ENCODE data around the gene GRIA4.
"Not testable (repeated sequence)": the region's sequence is repeated elsewhere in the genome, so short reads cannot be mapped to it uniquely, and the experiment has no call there.

The GRIA4 gene

DNA sequence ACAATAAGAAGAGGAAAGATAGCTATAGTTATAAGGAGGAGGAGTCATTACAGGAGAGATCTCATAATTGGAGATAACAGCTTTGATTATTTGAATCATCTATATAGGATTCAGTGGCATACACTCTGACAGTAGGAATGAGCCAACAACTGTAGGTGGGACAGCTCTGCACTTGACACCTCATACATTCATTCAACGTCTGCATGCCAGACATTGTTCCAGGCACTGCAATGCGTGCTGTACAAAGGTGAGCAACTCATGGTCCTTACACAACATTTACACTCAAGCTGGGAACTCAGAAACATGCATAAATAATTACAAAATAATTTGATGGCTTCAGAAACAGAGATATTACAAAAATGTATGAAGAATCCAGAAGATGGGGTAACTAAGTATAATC lies 257.9 kb downstream of the GRIA4 start:
- no peak for DNase-seq

- DNase-seq = no peak
Measured at GRCh38 chr11:105868762-105869285, 259.0 kb downstream of the GRIA4 start.

DNA sequence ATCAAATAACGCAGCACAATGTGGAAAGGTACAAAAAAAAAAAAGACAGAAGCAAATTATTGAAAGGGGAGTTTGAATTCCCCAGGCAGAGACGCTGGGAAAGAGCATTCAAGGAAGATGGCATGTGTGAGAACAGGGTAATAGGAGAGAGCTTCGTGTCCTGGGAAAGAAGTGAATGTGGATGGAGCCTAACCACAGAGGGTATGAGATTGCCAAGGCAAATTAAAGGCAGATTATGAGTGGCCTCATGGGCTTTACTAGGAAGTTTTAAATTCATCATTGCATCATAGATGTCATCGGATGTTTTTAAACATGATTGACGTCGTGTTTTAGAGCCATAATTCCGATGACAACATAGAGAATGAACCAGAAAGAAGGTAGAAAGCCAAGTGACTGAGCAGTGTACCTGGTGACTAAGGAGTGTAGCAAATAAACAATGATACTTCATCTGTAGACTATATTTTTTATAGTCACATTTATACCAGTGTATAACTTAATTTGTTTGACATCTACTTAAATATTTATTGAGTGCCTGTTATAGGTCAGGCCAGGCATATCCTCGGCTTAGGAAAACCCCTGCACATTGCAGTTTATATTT lies 260.7 kb downstream of the GRIA4 start:
- DNase-seq = no peak

GRCh38 chr11:105878510-105878909 lies 268.6 kb downstream of the GRIA4 start:
- no peak for DNase-seq

- DNase-seq = not testable (repeated sequence)
Measured at GRCh38 chr11:105878927-105879326, 269.1 kb downstream of the GRIA4 start.

DNA sequence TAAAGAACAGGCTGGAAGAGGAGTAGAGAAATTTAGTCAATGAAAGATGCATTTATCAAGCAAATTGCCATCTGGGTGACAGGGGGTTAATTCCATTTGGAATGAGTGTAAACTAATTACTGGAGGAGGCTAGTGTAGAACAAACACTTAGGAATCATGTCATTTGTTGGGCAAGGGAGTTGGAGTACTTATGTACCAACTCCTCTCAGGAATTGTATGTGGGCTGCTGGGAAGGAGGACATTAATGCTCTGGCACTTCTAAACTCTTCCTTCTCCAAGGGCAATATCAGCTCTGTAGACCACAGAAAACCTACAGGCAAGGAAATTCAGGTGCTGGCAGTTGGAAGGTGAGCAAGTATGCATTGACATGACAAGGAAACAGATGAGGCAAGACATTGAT lies 271.2 kb downstream of the GRIA4 start:
- no peak for DNase-seq

- DNase-seq = no peak
Measured at GRCh38 chr11:105884436-105884835, 274.6 kb downstream of the GRIA4 start.

DNA sequence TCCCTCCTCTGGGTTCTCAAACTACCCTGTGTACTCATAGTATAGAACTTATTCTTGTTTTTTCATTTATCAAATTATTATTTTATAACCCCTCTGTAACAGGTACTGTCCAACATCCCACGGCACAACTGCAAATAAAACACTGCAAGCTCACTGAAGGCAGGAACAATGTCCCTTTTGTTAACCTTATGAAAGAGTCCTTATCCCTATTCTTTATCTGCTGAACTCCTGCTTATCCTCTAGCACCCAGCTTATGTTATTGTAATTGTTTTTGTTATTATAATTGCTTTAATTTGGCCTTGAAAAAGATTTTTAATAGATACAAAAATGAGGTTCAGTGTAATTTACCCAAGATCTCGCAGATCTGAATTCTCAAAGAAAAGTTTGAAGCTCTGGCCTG lies 281.8 kb downstream of the GRIA4 start:
- no peak for DNase-seq

DNA sequence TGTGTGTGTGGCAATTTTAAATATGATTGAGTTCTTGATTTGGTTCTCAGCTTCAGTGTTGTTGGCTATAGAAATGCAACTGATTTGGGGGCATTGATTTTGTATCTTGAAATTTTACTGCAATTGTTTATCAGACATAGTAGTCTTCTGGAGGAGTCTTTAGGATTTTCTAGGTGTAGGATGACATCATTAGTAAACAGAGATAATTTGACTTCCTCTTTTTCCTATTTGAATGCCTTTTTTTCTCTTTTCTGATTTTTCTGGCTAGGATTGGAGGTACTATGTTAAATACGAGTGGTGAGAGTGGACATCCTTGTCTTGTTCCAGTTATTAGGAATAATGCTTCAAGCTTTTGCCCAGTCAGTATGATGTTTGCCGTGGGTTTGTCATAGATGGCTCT lies 287.3 kb downstream of the GRIA4 start:
- DNase-seq = no peak

DNA sequence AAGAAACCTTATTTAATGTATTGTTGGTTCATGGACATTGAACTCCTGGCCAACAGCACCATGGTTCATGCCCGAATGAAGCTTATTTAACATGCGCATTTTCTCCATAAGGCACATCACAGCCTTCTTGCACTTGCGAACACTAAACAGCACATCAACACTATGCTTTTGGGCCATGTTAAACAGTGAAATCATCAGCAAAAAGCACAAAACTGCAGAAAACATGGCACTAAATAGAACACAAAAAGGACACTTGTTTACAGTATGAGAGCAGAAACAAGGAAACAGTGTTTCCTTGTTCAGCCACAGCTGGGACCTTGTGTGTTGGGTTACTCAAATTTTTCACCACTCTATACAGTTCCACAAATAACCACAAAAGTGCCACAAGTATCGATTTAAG lies 289.9 kb downstream of the GRIA4 start:
- DNase-seq = no peak

GRCh38 chr11:105900515-105901035 lies 290.7 kb downstream of the GRIA4 start:
- no peak for DNase-seq

GRCh38 chr11:105903113-105903512 lies 293.2 kb downstream of the GRIA4 start:
- DNase-seq = no peak

- DNase-seq = no peak
Measured at GRCh38 chr11:105906517-105906916, 296.6 kb downstream of the GRIA4 start.

DNA sequence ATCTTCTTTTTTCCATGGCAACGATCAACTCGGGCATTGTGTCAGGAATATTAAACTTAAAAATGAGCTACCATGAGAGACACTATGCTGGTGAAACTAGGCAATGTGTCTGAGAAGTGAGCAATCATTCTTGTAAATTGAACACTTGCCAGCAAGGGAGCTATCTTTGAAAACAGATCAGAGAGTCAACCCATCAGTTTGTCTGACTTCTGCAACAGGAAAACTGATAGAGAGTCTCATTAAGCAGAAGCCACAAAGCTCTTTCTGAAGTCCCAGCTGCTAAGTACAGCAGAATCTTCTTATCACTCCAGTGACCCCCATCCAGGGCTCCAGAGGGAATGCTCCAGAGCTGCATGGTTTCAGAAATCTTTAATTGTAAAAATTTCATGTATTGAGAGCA lies 297.4 kb downstream of the GRIA4 start:
- DNase-seq = no peak

DNA sequence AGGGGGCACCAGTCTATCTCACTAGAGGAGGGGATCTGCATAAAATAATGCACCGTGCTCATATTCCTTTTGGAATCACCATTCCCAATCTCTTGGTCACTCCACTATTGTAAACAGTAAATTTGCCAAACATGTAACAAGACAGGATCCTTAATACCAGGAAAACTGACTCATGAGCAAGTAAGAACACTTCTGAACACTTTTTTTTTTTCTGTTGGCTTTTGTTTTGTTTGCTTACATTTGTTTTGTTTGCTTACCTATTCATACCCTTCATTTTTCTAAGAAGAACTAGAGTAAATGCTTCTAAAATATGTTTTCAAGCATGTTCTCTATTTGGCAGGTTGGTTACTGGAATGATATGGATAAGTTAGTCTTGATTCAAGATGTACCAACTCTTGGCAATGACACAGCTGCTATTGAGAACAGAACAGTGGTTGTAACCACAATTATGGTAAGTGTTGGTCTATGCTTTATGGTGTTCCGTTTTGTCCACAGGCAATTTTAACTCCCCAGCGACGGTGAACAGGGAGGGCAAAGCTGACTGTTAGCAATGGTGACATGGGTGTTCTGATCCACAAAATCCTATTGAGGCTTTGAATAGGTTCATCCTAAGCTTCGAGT lies 300.3 kb downstream of the GRIA4 start:
- no peak for DNase-seq

DNA sequence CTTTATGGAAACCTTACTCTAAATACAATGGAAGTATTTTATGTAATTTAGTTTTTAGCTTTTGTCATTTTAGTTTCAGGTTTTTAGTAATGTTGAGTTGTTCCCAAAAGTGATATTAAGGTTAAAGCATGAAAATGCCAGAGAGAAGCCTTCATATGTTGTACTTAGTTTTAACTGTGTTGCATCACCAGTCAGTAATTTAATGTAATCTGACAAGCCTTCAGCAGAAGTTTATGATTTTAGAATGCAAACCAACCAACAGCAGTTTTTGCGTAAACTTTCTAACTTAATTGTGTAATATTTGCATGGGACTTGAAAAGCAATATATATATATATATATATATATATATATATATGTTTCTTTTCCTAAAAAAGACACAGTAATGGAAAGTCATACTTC lies 301.6 kb downstream of the GRIA4 start:
- no peak for DNase-seq

DNA sequence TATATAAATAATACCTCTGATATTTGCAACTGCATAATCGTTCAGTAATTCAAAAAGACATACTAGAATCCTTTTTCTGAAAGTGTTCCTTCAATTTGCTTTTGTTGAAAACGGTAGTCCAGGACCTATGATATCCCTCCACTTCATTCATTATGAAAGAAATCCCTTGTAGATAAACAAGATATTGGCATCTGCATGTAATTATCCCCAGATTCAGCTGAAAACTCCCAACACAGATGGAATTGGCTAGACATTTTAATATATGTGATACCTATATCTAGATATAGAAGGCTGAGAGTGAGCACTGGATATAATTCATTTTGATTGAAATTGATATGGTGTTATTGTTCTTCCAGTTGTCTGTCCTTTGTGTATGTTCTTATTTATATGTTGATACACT lies 302.8 kb downstream of the GRIA4 start:
- DNase-seq = no peak

DNA sequence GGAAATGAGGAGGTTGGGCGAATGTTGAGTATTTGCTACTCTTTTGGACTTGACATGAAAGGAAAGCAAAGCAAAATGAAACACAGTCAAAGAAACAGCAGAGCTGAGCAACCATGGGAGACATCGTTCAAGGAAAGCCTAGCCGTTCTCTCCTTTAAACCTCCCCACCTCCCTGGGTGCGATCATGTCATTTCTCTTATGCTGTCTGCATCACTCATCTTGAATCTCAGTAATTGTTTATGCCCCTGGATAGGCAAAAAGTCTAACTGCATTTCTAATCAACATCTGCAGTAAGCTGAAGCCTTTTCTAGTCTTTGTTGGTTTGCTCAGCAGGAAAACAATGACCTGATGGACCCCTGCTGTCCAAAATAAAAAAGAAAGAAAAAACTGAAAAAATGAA lies 305.1 kb downstream of the GRIA4 start:
- no peak for DNase-seq

- no peak for DNase-seq
Measured at GRCh38 chr11:105918039-105918438, 308.2 kb downstream of the GRIA4 start.

GRCh38 chr11:105918600-105918999 lies 308.7 kb downstream of the GRIA4 start:
- DNase-seq = no peak

GRCh38 chr11:105923252-105923651 lies 313.4 kb downstream of the GRIA4 start:
- DNase-seq = no peak

DNA sequence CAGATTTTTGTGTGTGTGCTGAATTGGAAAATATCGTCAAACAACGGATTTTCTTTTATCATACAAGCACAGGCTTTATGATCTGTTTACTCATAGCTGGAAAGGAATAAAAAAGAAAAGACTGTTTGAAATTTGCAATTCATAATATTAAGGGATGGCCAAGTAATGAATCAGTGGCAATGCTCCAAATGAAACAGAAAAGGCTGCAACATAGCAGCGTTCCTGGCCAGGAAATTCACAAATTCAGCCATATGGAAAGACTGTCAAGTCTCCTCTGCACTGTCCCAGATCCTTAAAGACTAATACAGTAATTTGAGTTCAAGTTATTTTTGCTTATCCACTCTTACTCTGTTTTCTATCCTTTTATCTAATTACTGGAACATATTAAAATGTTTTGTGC lies 313.9 kb downstream of the GRIA4 start:
- no peak for DNase-seq

DNA sequence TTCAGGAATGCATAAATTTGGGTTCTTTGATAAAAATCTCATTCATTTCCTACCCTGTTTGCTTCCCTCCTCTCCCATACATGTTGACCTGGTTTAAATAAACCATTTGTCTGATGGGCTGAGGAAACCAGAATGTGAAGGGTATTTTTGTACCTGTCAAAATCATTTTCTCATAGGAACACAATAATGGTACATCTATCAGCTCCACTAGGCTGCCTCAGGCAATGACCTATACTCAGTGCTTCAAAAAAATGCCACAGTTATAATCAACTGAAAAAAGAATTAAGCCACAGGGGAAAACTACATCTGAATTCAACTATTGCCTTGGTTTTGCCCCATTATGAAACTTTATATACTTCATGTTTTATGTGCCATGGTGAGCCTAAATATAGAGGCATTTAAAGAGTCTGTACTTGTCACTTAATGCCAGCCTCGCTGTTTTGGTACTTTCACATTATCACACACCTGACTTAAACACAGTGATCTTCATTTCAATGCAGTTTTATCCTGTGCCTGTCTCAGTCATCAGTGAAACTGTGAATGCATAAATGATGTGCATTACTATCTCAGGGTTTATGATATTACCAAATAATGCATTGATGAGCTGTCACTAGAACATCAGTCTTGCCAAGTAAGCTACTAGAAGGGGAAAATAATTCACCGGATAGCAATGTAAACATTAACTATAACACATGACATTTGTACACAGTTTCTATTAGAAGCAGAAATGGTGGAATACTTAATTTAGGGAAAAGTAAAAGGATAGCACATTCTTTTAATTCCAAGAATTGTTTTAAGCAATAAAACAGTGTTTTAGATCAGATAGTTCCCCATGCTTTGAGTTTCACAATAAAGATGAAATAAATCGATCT lies 319.4 kb downstream of the GRIA4 start:
- no peak for DNase-seq

DNA sequence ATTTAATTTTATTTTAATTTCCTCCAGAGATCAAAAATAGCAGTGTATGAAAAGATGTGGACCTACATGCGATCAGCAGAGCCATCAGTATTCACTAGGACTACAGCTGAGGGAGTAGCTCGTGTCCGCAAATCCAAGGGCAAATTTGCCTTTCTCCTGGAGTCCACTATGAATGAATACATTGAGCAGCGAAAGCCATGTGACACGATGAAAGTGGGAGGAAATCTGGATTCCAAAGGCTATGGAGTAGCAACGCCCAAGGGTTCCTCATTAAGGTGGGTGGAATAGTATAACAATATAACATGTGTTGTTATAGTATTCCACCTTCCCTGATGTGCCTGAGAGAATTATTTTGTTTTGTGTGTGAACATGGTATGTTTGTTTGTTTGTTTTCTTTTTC lies 323.8 kb downstream of the GRIA4 start:
- DNase-seq = no peak
